22Rv1 (cell line): ENCODE results near the gene GRIA4.

Experiments
- CTCF ChIP-seq: fragments of 450-650 bp; IDR thresholded peaks from 2 replicates; pipeline ENCODE4 v1.5.1; 2017; ENCODE audit warnings: mild to moderate bottlenecking
- ZFX ChIP-seq: fragments of 450-650 bp; IDR thresholded peaks from 2 replicates; pipeline ENCODE4 v1.6.1; 2017; ENCODE audit warnings: antibody characterized with exemption, borderline replicate concordance

- no peak for TF ChIP-seq CTCF
- no peak for TF ChIP-seq ZFX
Observed at GRCh38 chr11:105786741-105787140, 176.9 kb downstream of the GRIA4 start.
